Vagina (tissue), 2 donors: ENCODE results near the gene TMEM232. TPM values are rescaled to one million over a fixed set of nuclear protein-coding genes. Genes with fewer than 3 reads are reported as not detected.

Experiments used
- DNase-seq, 2 donors: peaks; one replicate each; pipeline ENCODE4 v3.0.0-alpha.2; 2017; ENCODE audit errors: extremely low spot score in 2 of 2
- H3K27ac ChIP-seq: fragments of 200-600 bp; sonication (generic); one replicate; pipeline ENCODE4 v1.5.1; 2019
- H3K27me3 ChIP-seq: fragments of 200-600 bp; sonication (generic); one replicate; pipeline ENCODE4 v1.5.1; 2019
- H3K36me3 ChIP-seq, 2 donors: fragments of 200-600 bp; sonication (generic); one replicate each; pipeline ENCODE4 v1.5.1; 2017 to 2019
- H3K4me1 ChIP-seq: fragments of 200-600 bp; sonication (generic); one replicate; pipeline ENCODE4 v1.5.1; 2019
- H3K4me3 ChIP-seq, 2 donors: fragments of 200-600 bp; sonication (generic); 1 replicate in 1 of 2; 2 replicates in 1 of 2; pipeline ENCODE4 v1.5.1; 2016 to 2019
- H3K9me3 ChIP-seq: fragments of 200-600 bp; sonication (generic); one replicate; pipeline ENCODE4 v1.5.1; 2019
- CTCF ChIP-seq, 3 experiments: fragments of 450-650 bp in 2 of 3; fragments of 200-600 bp in 1 of 3; sonication (generic) in 1 of 3; IDR thresholded peaks; one replicate each; pipeline ENCODE4 v1.5.1; 2017 to 2019; ENCODE audit warnings: antibody characterized with exemption in 3 of 3, mild to moderate bottlenecking in 2 of 3, moderate library complexity in 2 of 3
- POLR2A ChIP-seq, 2 donors: fragments of 450-650 bp; IDR thresholded peaks; one replicate each; pipeline ENCODE4 v1.6.1; 2017; ENCODE audit warnings: antibody characterized with exemption in 2 of 2, mild to moderate bottlenecking in 2 of 2, moderate library complexity in 2 of 2
- POLR2AphosphoS5 ChIP-seq, 2 donors: sonication (generic); formaldehyde crosslinking; IDR thresholded peaks; one replicate each; pipeline ENCODE4 v1.9.0; 2017; ENCODE audit warnings: antibody characterized with exemption in 2 of 2, mild to moderate bottlenecking in 2 of 2, low read depth in 1 of 2; ENCODE audit not compliant: insufficient read depth in 1 of 2
- intact Hi-C: fragments of 100-400 bp; cut with DNase I; formaldehyde crosslinking; loops from one replicate; pipeline ENCODE4 v1.15.1; 2023
- total RNA-seq: library from RNA; depleted of rRNA; stranded (reverse); fragments of >200 nt; gene quantifications from one replicate; pipeline ENCODE4 v1.2.3, GENCODE V29; 2016

TMEM232 gene
- total RNA-seq, 1 donor from 2014 or later, result 4.2 TPM

- no peak for DNase-seq
- no peaks in the 10 kb centered on the region for H3K9me3 ChIP-seq
- no peaks in the 10 kb centered on the region for H3K27me3 ChIP-seq
- no peak overlapping the region for H3K4me3 ChIP-seq
- H3K36me3 ChIP-seq, result no peaks in the 10 kb centered on the region
- H3K27ac ChIP-seq, result no peak overlapping the region
- intact Hi-C loops, result no loop called here
- H3K4me1 ChIP-seq, result no peaks in the 10 kb centered on the region
- TF ChIP-seq CTCF (IDR thresholded peaks at IDR 0.05) (no peak), POLR2AphosphoS5 (IDR thresholded peaks at IDR 0.05; ENCODE audit: insufficient read depth in 1 of 2, low read depth in 1 of 2) (no peak), POLR2A (IDR thresholded peaks at IDR 0.05) (no peak)
These were observed 234.0 kb downstream of the TMEM232 start for GRCh38 chr5:110492446-110492845.

- Histone ChIP-seq H3K36me3 (no peaks in the 10 kb centered on the region), H3K9me3 (no peaks in the 10 kb centered on the region), H3K27me3 (no peaks in the 10 kb centered on the region), H3K27ac (no peak overlapping the region), H3K4me1 (no peaks in the 10 kb centered on the region), H3K4me3 (no peak overlapping the region)
- TF ChIP-seq POLR2A (IDR thresholded peaks at IDR 0.05) (no peak), CTCF (IDR thresholded peaks at IDR 0.05) (no peak), POLR2AphosphoS5 (IDR thresholded peaks at IDR 0.05; ENCODE audit: insufficient read depth in 1 of 2, low read depth in 1 of 2) (no peak)
- intact Hi-C loops, result no loop called here
- DNase-seq, result no peak
These were observed 247.6 kb downstream of the TMEM232 start for GRCh38 chr5:110478895-110479294.

- no peaks in the 10 kb centered on the region for H3K36me3 ChIP-seq
- intact Hi-C loops, result no loop called here
- H3K9me3 ChIP-seq, result no peaks in the 10 kb centered on the region
- H3K4me3 ChIP-seq, result no peak overlapping the region
- DNase-seq, result no peak
- H3K4me1 ChIP-seq, result no peaks in the 10 kb centered on the region
- TF ChIP-seq POLR2AphosphoS5 (IDR thresholded peaks at IDR 0.05; ENCODE audit: insufficient read depth in 1 of 2, low read depth in 1 of 2), result no peak
- no peak for TF ChIP-seq CTCF (IDR thresholded peaks at IDR 0.05)
- TF ChIP-seq POLR2A (IDR thresholded peaks at IDR 0.05), result no peak
- no peaks in the 10 kb centered on the region for H3K27me3 ChIP-seq
- no peak overlapping the region for H3K27ac ChIP-seq
These were observed 248.6 kb downstream of the TMEM232 start for GRCh38 chr5:110477911-110478310.

GRCh38 chr5:110476164-110476563, 250.3 kb downstream of the TMEM232 start:
- no peaks in the 10 kb centered on the region for H3K4me1 ChIP-seq
- no peaks in the 10 kb centered on the region for H3K9me3 ChIP-seq
- H3K27me3 ChIP-seq, result no peaks in the 10 kb centered on the region
- H3K4me3 ChIP-seq, result no peak overlapping the region
- no peak overlapping the region for H3K27ac ChIP-seq
- TF ChIP-seq POLR2A (IDR thresholded peaks at IDR 0.05) (no peak), CTCF (IDR thresholded peaks at IDR 0.05) (no peak), POLR2AphosphoS5 (IDR thresholded peaks at IDR 0.05; ENCODE audit: insufficient read depth in 1 of 2, low read depth in 1 of 2) (no peak)
- intact Hi-C loops, result no loop called here
- no peak for DNase-seq
- no peaks in the 10 kb centered on the region for H3K36me3 ChIP-seq

GRCh38 chr5:110475529-110475928, 250.9 kb downstream of the TMEM232 start:
- intact Hi-C loops, result no loop called here
- Histone ChIP-seq H3K9me3 (no peaks in the 10 kb centered on the region), H3K27me3 (no peaks in the 10 kb centered on the region), H3K27ac (no peak overlapping the region), H3K36me3 (no peaks in the 10 kb centered on the region), H3K4me3 (no peak overlapping the region), H3K4me1 (no peaks in the 10 kb centered on the region)
- no peak for TF ChIP-seq POLR2AphosphoS5 (IDR thresholded peaks at IDR 0.05; ENCODE audit: insufficient read depth in 1 of 2, low read depth in 1 of 2)
- TF ChIP-seq CTCF (IDR thresholded peaks at IDR 0.05), result no peak
- no peak for TF ChIP-seq POLR2A (IDR thresholded peaks at IDR 0.05)
- DNase-seq, result no peak
